Gastrocnemius medialis (tissue), 4 donors: Measurements from ENCODE around the gene PTGDS. TPM values are rescaled to one million over a fixed set of nuclear protein-coding genes. Genes with fewer than 3 reads are reported as not detected.

Source experiments
- ATAC-seq, 2 donors: fragments of 150-250 bp; one replicate each; pipeline ENCODE4 v1.9.1; 2016
- DNase-seq, 2 donors: peaks; one replicate each; pipeline ENCODE4 v3.0.0-alpha.2; 2019
- H3K27ac ChIP-seq, 4 donors: fragments of 200-600 bp; sonication (generic); 1 replicate in 1 of 4; 2 replicates in 3 of 4; pipeline ENCODE4 v1.5.1; 2016 to 2018; ENCODE audit warnings: mild to moderate bottlenecking in 2 of 4, moderate library complexity in 1 of 4
- H3K27me3 ChIP-seq, 3 donors: fragments of 200-600 bp; sonication (generic) in 2 of 3; 1 replicate in 1 of 3; 2 replicates in 2 of 3; pipeline versions ENCODE4 v1.5.1 to v1.6.0; 2016 to 2019; ENCODE audit warnings: mild to moderate bottlenecking in 1 of 3, moderate library complexity in 1 of 3
- H3K36me3 ChIP-seq, 2 donors: fragments of 200-600 bp; sonication (generic) in 1 of 2; one replicate each; pipeline ENCODE4 v1.5.1; 2017 to 2018
- H3K4me1 ChIP-seq, 2 donors: fragments of 200-600 bp; sonication (generic) in 1 of 2; one replicate each; pipeline ENCODE4 v1.5.1; 2016 to 2017; ENCODE audit warnings: mild to moderate bottlenecking in 2 of 2
- H3K4me3 ChIP-seq, 4 donors: fragments of 200-600 bp; sonication (generic) in 3 of 4; 1 replicate in 1 of 4; 2 replicates in 3 of 4; pipeline ENCODE4 v1.5.1; 2016 to 2019; ENCODE audit warnings: mild to moderate bottlenecking in 2 of 4
- H3K9me3 ChIP-seq, 3 donors: fragments of 200-600 bp; sonication (generic) in 2 of 3; 1 replicate in 1 of 3; 2 replicates in 2 of 3; pipeline ENCODE4 v1.5.1; 2016 to 2019
- POLR2A ChIP-seq, 2 donors: fragments of 450-650 bp; IDR thresholded peaks; one replicate each; pipeline ENCODE4 v1.6.1; 2017; ENCODE audit warnings: antibody characterized with exemption in 2 of 2, mild to moderate bottlenecking in 2 of 2, moderate library complexity in 2 of 2
- in situ Hi-C, 4 donors: fragments of 200-750 bp; cut with MboI; loops; one replicate each; pipeline versions ENCODE4 v1.15.0 to v1.8.0; 2017; ENCODE audit warnings: low sequenced_read_pairs in 4 of 4
- intact Hi-C: fragments of 100-400 bp; cut with DNase I; formaldehyde crosslinking; loops from one replicate; pipeline ENCODE4 v1.15.1; 2023; ENCODE audit warnings: low total_unique reads
- total RNA-seq, 4 donors: library from RNA; depleted of rRNA; stranded (reverse); fragments of >200 nt; gene quantifications; one replicate each; pipeline versions ENCODE4 v1.1.0 to v1.2.3, GENCODE V29; 2016
- TF ChIP-seq, protein P1 (sequence below), 5 experiments: fragments of 450-650 bp in 3 of 5; fragments of 200-600 bp in 2 of 5; sonication (generic) in 2 of 5; IDR thresholded peaks in 4 of 5; conservative IDR thresholded peaks in 1 of 5; 1 replicate in 4 of 5; 2 replicates in 1 of 5; pipeline ENCODE4 v1.5.1; 2016 to 2019; ENCODE audit warnings: antibody characterized with exemption in 5 of 5, mild to moderate bottlenecking in 3 of 5, moderate library complexity in 3 of 5

PTGDS gene
- total RNA-seq, 4 donors from 2014 or later: 2.3 to 35.2 (median 27.0) TPM

DNA sequence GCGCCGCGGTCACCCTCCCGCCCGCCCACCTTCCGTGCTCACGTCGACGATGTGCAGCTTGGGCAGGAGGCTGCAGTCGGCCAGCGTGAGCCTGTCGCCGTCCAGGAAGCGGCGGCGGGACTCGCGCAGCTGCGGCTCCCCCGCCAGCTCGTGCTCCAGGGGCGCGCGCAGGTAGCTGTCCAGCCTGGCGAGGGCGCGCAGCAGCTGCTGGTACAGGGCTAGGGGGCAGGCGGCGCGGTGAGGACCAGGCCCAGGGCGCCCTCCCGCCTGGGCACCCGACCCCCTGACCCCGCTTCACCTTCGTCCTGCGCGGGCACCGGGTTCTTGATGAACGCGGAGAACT is 17.6 kb downstream of the PTGDS start:
- intact Hi-C loops: loop anchor here (5.0 kb wide), 1 partner anchor 148 kb away; the partner anchor contains the start of gene PHPT1
- Histone ChIP-seq H3K4me1 (peaks cover 6 to 12% of the 10 kb centered on the region in 2 donors), H3K9me3 (no peaks in the 10 kb centered on the region), H3K36me3 (peaks cover 0 to 7% of the 10 kb centered on the region in 2 donors), H3K27me3 (peaks cover 14 to 19% (median 18%) of the 10 kb centered on the region in 3 donors), H3K27ac (no peak overlapping the region), H3K4me3 (no peak overlapping the region)
- in situ Hi-C loops: no loop called here
- DNase-seq (no peak), ATAC-seq (no peak)
- no peak for TF ChIP-seq POLR2A (IDR thresholded peaks at IDR 0.05)
- TF ChIP-seq, protein P1, sequence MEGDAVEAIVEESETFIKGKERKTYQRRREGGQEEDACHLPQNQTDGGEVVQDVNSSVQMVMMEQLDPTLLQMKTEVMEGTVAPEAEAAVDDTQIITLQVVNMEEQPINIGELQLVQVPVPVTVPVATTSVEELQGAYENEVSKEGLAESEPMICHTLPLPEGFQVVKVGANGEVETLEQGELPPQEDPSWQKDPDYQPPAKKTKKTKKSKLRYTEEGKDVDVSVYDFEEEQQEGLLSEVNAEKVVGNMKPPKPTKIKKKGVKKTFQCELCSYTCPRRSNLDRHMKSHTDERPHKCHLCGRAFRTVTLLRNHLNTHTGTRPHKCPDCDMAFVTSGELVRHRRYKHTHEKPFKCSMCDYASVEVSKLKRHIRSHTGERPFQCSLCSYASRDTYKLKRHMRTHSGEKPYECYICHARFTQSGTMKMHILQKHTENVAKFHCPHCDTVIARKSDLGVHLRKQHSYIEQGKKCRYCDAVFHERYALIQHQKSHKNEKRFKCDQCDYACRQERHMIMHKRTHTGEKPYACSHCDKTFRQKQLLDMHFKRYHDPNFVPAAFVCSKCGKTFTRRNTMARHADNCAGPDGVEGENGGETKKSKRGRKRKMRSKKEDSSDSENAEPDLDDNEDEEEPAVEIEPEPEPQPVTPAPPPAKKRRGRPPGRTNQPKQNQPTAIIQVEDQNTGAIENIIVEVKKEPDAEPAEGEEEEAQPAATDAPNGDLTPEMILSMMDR (IDR thresholded peaks at IDR 0.05 in 4 of 5, conservative IDR thresholded peaks at IDR 0.05 in 1 of 5): no peak

DNA sequence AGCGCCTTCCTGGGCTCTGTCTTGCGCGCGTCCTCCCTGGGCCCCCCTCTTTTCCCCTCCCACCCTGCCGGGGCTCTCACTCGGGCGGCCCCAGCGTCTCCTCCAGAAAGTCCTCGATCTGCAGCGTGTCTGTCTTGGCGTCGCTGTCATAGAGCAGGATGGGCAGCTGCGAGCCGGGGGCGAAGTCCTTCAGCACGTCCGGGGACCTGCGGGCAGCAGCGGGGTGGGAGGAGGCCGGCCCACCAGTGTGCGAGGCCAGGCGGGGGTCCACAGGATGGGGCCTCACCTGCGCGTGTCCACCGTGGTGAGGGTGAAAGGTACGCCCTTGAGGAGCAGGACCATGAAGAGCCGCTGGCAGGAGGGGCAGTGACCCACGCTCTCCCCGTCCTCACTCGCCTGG is 18.1 kb downstream of the PTGDS start:
- in situ Hi-C loops (no loop called here), intact Hi-C loops (no loop called here)
- no peak for ATAC-seq
- TF ChIP-seq POLR2A (IDR thresholded peaks at IDR 0.05): no peak
- TF ChIP-seq, protein P1 (IDR thresholded peaks at IDR 0.05 in 4 of 5, conservative IDR thresholded peaks at IDR 0.05 in 1 of 5): no peak
- Histone ChIP-seq H3K9me3 (no peaks in the 10 kb centered on the region), H3K36me3 (peaks cover 0 to 7% of the 10 kb centered on the region in 2 donors), H3K27me3 (peaks cover 14 to 19% (median 18%) of the 10 kb centered on the region in 3 donors), H3K4me3 (no peak overlapping the region), H3K4me1 (peaks cover 6 to 12% of the 10 kb centered on the region in 2 donors), H3K27ac (no peak overlapping the region)
- no peak for DNase-seq

DNA sequence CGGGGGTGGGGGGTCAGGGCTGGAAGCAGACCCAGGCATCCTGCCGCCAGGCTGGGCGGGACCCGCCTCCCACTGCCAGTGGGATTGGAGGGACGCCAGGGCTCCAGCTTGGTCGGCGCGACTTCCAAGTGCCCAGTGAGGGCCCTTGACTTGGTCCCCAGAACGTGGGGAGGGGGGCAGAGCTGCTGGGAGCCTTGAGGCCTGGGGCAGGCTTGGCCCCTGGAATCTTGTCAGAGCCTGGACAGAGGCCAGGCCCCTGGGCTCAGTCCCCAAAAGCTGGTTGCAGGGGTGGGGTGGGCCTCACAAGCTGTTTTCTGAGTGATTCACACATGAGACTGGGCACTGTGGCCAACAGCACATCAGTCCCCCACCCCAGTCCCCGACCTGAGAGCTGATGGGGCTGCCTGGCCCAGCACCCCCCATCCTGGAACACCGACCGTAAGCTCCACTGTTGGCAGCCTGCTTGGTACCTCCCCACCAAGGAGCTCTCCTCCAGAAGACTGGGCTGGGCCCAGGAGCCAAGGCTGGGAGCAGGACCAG is 18.5 kb downstream of the PTGDS start:
- ATAC-seq (no peak), DNase-seq (no peak)
- Histone ChIP-seq H3K4me1 (peaks cover 6 to 12% of the 10 kb centered on the region in 2 donors), H3K9me3 (no peaks in the 10 kb centered on the region), H3K27me3 (peaks cover 14 to 19% (median 18%) of the 10 kb centered on the region in 3 donors), H3K4me3 (no peak overlapping the region), H3K36me3 (peaks cover 0 to 7% of the 10 kb centered on the region in 2 donors), H3K27ac (no peak overlapping the region)
- intact Hi-C loops (no loop called here), in situ Hi-C loops (no loop called here)
- TF ChIP-seq POLR2A (IDR thresholded peaks at IDR 0.05): no peak

DNA sequence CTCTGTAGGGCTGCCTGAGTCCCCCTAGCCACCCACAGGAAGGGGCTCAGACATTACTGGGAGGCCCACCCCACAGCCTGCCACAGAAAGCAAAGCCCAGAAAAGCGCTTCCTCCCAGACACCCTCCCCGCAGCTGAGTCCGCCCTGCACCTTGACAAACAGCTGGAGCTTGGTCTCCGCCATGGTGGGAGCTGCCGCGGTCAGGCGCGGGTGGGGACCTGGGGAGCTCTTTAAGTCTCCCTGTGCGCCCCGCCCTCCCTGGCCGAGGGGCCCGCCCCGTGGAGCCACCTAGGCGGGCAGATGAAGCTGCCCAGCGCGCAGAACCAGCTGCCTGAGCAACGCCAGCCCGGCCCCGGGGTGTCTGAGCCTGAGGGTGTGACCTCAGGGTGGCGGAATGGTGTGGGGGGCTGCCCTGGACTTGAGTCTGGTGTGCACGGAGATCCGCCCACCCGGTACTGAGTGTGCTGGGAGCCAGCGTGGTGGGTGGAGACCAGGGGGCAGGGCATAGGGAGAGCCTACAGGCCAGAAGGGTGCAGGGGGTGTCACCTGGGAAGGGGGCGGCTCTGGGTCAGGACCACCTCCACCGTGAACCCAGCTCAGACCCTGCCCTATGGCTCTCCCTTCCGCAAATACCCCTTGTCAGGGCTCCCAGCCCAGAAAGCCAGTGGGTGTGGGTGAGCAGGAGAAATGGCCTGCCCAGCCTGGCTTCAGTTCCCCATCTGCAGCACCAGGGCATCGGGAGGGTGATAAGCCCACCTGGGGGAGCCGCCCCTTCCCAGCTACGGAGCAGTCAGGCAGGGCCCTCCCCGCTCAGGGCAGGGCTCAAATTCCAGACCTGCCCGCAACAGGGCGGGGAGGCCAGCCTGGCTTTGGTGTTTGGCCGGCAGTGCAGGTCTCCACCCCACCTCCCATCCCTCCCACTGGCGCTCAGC is 19.3 kb downstream of the PTGDS start, which contains the start of gene CLIC3:
TSS of gene CLIC3 (minus strand) at position 208 of the 932 bp plus-strand sequence. CDS start at position 183, 25 bp downstream.
- Histone ChIP-seq H3K27me3 (peaks cover 14 to 19% (median 18%) of the 10 kb centered on the region in 3 donors), H3K27ac (no peak within 1 kb of the TSS), H3K4me1 (peaks cover 6 to 12% of the 10 kb centered on the region in 2 donors), H3K9me3 (no peaks in the 10 kb centered on the region), H3K36me3 (peaks cover 0 to 7% of the 10 kb centered on the region in 2 donors), H3K4me3 (no peak within 1 kb of the TSS)
- ATAC-seq: no peak
- in situ Hi-C loops: no loop called here
- TF ChIP-seq POLR2A (IDR thresholded peaks at IDR 0.05): no peak
- intact Hi-C loops: no loop called here
- DNase-seq: no peak

DNA sequence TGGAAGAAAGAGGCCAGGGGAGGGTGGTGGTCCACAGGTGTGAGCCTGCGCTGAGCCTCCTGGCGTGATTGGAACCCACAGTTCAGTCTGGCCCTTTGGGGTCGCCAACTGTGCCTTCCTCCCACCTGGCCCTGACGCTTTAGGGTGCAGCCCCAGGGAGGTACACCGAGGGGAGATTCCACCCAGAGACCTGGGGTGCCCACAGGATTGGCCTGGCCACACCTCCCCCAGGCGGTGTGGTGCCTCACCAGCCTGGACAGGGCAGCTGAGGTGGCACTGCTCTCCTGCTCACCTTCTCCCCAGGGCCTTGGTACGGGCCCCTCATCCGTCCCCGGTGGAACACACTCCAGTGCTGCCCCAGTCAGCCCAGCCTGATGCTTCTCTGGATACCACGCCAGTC is 20.1 kb downstream of the PTGDS start:
- Histone ChIP-seq H3K9me3 (no peaks in the 10 kb centered on the region), H3K4me3 (no peak overlapping the region), H3K4me1 (peaks cover 6 to 11% of the 10 kb centered on the region in 2 donors), H3K27ac (no peak overlapping the region), H3K36me3 (peaks cover 0 to 7% of the 10 kb centered on the region in 2 donors), H3K27me3 (peaks cover 14 to 19% (median 18%) of the 10 kb centered on the region in 3 donors)
- DNase-seq: no peak
- no peak for TF ChIP-seq POLR2A (IDR thresholded peaks at IDR 0.05)
- TF ChIP-seq, protein P1 (IDR thresholded peaks at IDR 0.05 in 4 of 5, conservative IDR thresholded peaks at IDR 0.05 in 1 of 5): no peak
- ATAC-seq: no peak
- in situ Hi-C loops: no loop called here
- intact Hi-C loops: no loop called here
